ENCODE results near the gene LMF1.

DNA sequence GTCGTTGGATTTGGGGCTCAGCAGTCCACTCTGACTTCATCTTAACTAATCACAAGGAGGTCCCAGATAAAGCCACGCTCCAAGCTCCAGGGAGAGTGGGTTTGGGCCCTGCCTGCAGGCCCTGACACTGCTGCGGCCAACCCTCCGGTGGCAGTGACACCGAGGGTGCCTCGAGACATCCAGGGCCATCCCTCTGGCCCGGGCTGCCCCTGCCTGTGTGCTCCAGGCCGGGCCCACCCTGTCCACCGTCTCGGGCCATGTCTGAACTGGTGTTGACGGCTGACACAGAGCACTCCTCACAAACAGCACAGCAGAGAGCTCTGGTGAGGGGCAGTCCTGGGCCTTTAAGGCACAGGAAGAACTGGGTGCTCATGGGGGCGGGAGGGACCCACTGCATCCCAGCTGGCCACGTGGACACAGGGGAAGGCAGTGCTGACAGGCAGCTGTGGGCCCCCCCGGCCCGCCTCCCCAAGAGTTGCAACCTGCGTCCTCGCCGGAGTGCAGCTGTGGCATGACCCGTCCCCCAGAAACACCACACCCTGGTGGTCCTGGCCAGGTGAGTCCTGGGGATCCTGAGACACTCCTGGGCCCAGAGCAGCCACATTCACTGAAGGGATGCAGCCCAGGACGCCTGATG lies 80.0 kb downstream of the LMF1 start:
- TF ChIP-seq POLR2A (IDR thresholded peaks at IDR 0.05) (no peak), CTCF (IDR thresholded peaks at IDR 0.05) (no peak), POLR2AphosphoS5 (IDR thresholded peaks at IDR 0.05) (no peak)
